ENCODE data around the gene ADAM19.

The ADAM19 gene

GRCh38 chr5:157469073-157469472, 106.5 kb downstream of the ADAM19 start:
- Histone ChIP-seq H3K4me3 (ENCODE audit: low read length, poor library complexity, severe bottlenecking) (no peak overlapping the region), H3K36me3 (ENCODE audit: insufficient read depth, low read length) (no peaks in the 10 kb centered on the region), H3K9me3 (ENCODE audit: insufficient read depth, low read depth, low read length) (no peaks in the 10 kb centered on the region), H3K9ac (ENCODE audit: low read depth, low read length, poor library complexity, severe bottlenecking) (no peak overlapping the region), H2AFZ (ENCODE audit: low read length) (no peak overlapping the region), H3F3A (ENCODE audit: low read depth) (no peaks in the 10 kb centered on the region), H3K4me2 (ENCODE audit: low read depth, low read length, poor library complexity, severe bottlenecking) (no peak overlapping the region), H3K9me2 (replicated peaks; ENCODE audit: low read depth, low read length) (no peaks in the 10 kb centered on the region), H3K27me3 (ENCODE audit: insufficient read depth, low read length, poor library complexity, severe bottlenecking) (no peaks in the 10 kb centered on the region), H3K79me2 (ENCODE audit: insufficient read depth, low read length) (no peaks in the 10 kb centered on the region), H4K20me1 (ENCODE audit: insufficient read depth, low read length, poor library complexity, severe bottlenecking) (no peaks in the 10 kb centered on the region), H3K4me1 (ENCODE audit: insufficient read depth, low read length, poor library complexity, severe bottlenecking) (no peaks in the 10 kb centered on the region)
- TF ChIP-seq EZH2phosphoT487 (IDR thresholded peaks at IDR 0.05; ENCODE audit: borderline replicate concordance) (no peak), CTCF (conservative IDR thresholded peaks at IDR 0.05; ENCODE audit: low read length) (no peak)

DNA sequence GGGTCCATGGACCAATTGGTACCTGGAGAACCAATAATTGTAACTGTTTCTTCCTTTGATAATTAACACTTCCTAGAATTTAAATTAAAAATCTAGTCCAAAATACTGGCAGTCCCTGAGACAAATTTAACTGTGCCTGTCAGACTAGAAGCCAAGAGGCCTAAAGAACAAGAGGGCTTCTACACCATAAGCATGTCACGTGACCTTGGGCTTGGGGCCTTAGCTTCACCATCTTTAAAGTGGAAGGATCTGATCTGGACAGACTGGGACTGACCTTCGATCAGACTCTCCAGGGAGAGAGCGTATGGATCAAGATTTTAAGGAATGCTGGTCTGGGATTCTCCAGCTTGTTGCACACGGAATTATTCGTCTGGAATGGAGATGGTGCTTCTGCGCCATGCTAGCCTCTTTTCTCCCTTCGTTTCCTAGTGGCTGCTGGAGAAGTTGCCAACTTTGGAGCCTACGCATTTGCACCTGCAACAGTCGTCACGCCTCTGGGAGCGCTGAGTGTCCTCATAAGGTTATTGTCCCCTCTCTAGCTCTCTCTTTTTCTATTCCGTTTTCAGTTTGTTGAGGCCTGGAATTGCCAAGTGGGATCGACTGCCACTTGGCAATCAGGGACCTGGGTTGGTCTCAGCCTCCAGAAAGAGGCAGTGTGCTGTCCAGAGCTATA, 107.1 kb downstream of the ADAM19 start:
- Histone ChIP-seq H3F3A (ENCODE audit: low read depth) (no peaks in the 10 kb centered on the region), H2AFZ (ENCODE audit: low read length) (no peak overlapping the region), H4K20me1 (ENCODE audit: insufficient read depth, low read length, poor library complexity, severe bottlenecking) (no peaks in the 10 kb centered on the region), H3K4me1 (ENCODE audit: insufficient read depth, low read length, poor library complexity, severe bottlenecking) (no peaks in the 10 kb centered on the region), H3K4me2 (ENCODE audit: low read depth, low read length, poor library complexity, severe bottlenecking) (no peak overlapping the region), H3K4me3 (ENCODE audit: low read length, poor library complexity, severe bottlenecking) (no peak overlapping the region), H3K9me3 (ENCODE audit: insufficient read depth, low read depth, low read length) (no peaks in the 10 kb centered on the region), H3K36me3 (ENCODE audit: insufficient read depth, low read length) (no peaks in the 10 kb centered on the region), H3K79me2 (ENCODE audit: insufficient read depth, low read length) (no peaks in the 10 kb centered on the region), H3K9me2 (replicated peaks; ENCODE audit: low read depth, low read length) (no peaks in the 10 kb centered on the region), H3K27me3 (ENCODE audit: insufficient read depth, low read length, poor library complexity, severe bottlenecking) (no peaks in the 10 kb centered on the region), H3K9ac (ENCODE audit: low read depth, low read length, poor library complexity, severe bottlenecking) (no peak overlapping the region)
- no peak for TF ChIP-seq EZH2phosphoT487 (IDR thresholded peaks at IDR 0.05; ENCODE audit: borderline replicate concordance)
- no peak for TF ChIP-seq CTCF (conservative IDR thresholded peaks at IDR 0.05; ENCODE audit: low read length)

GRCh38 chr5:157464519-157465171, 110.9 kb downstream of the ADAM19 start:
- no peak overlapping the region for H3K4me3 ChIP-seq (ENCODE audit: low read length, poor library complexity, severe bottlenecking)
- no peaks in the 10 kb centered on the region for H3F3A ChIP-seq (ENCODE audit: low read depth)
- no peak overlapping the region for H3K9ac ChIP-seq (ENCODE audit: low read depth, low read length, poor library complexity, severe bottlenecking)
- no peak overlapping the region for H3K4me2 ChIP-seq (ENCODE audit: low read depth, low read length, poor library complexity, severe bottlenecking)
- H4K20me1 ChIP-seq (ENCODE audit: insufficient read depth, low read length, poor library complexity, severe bottlenecking): no peaks in the 10 kb centered on the region
- H2AFZ ChIP-seq (ENCODE audit: low read length): no peak overlapping the region
- no peaks in the 10 kb centered on the region for H3K9me3 ChIP-seq (ENCODE audit: insufficient read depth, low read depth, low read length)
- H3K9me2 ChIP-seq (replicated peaks; ENCODE audit: low read depth, low read length): no peaks in the 10 kb centered on the region
- no peaks in the 10 kb centered on the region for H3K79me2 ChIP-seq (ENCODE audit: insufficient read depth, low read length)
- H3K36me3 ChIP-seq (ENCODE audit: insufficient read depth, low read length): no peaks in the 10 kb centered on the region
- H3K27me3 ChIP-seq (ENCODE audit: insufficient read depth, low read length, poor library complexity, severe bottlenecking): no peaks in the 10 kb centered on the region
- TF ChIP-seq CTCF (conservative IDR thresholded peaks at IDR 0.05; ENCODE audit: low read length): no peak
- no peak for TF ChIP-seq EZH2phosphoT487 (IDR thresholded peaks at IDR 0.05; ENCODE audit: borderline replicate concordance)
- H3K4me1 ChIP-seq (ENCODE audit: insufficient read depth, low read length, poor library complexity, severe bottlenecking): no peaks in the 10 kb centered on the region

Measured in Loucy (cell line).